Osteoblast (primary cell): ENCODE results near the gene CNFN. TPM values are rescaled to one million over a fixed set of nuclear protein-coding genes. Genes with fewer than 3 reads are reported as not detected.

Experiments used
- DNase-seq: peaks from one replicate; pipeline ENCODE4 v3.0.0; 2011; ENCODE audit warnings: low spot score, mixed read lengths; ENCODE audit not compliant: insufficient read length; ENCODE audit errors: missing footprints
- H2AFZ ChIP-seq: 2 replicates; pipeline ENCODE4 v1.6.0; 2011; ENCODE audit warnings: mild to moderate bottlenecking, low read length
- H3K27ac ChIP-seq: 2 replicates; pipeline ENCODE4 v1.5.1; 2011; ENCODE audit warnings: mild to moderate bottlenecking, low read depth, low read length, moderate library complexity
- H3K27me3 ChIP-seq: 2 replicates; pipeline ENCODE4 v1.6.0; 2012; ENCODE audit warnings: mild to moderate bottlenecking, control low read depth, inconsistent platforms, low read length, moderate library complexity; ENCODE audit not compliant: insufficient read depth
- H3K36me3 ChIP-seq: 2 replicates; pipeline ENCODE4 v1.5.1; 2011; ENCODE audit warnings: mild to moderate bottlenecking, low read length, control low read depth, moderate library complexity; ENCODE audit not compliant: insufficient read depth
- H3K4me1 ChIP-seq: 2 replicates; pipeline ENCODE4 v1.5.1; 2011; ENCODE audit warnings: mild to moderate bottlenecking, low read length, control low read depth, moderate library complexity; ENCODE audit not compliant: insufficient read depth
- H3K4me2 ChIP-seq: 2 replicates; pipeline ENCODE4 v1.6.0; 2011; ENCODE audit warnings: mild to moderate bottlenecking, low read length; ENCODE audit not compliant: insufficient read depth
- H3K4me3 ChIP-seq: fragments of 200-600 bp; sonication (generic); 3 replicates; pipeline ENCODE4 v1.5.1; 2012; ENCODE audit warnings: mild to moderate bottlenecking, low read length, inconsistent platforms; ENCODE audit not compliant: insufficient read depth
- H3K79me2 ChIP-seq: 2 replicates; pipeline ENCODE4 v1.6.0; 2012; ENCODE audit warnings: mild to moderate bottlenecking, low read length, control low read depth, inconsistent platforms; ENCODE audit not compliant: insufficient read depth
- H3K9me3 ChIP-seq: 2 replicates; pipeline ENCODE4 v1.5.1; 2011; ENCODE audit warnings: low read depth, low read length, control low read depth
- H4K20me1 ChIP-seq: 2 replicates; pipeline ENCODE4 v1.6.0; 2012; ENCODE audit warnings: mild to moderate bottlenecking, low read length, control low read depth; ENCODE audit not compliant: insufficient read depth
- CTCF ChIP-seq: IDR thresholded peaks from 2 replicates; pipeline ENCODE4 v1.5.1; 2011; ENCODE audit warnings: mild to moderate bottlenecking, low read depth, low read length, moderate library complexity; ENCODE audit errors: extremely low read depth
- total RNA-seq: library from RNA; depleted of rRNA; stranded (reverse); fragments of >200 nt; gene quantifications from 2 replicates; pipeline ENCODE4 v1.2.3, GENCODE V29; 2012

CNFN gene
- total RNA-seq, 1 donor, result not detected

DNA sequence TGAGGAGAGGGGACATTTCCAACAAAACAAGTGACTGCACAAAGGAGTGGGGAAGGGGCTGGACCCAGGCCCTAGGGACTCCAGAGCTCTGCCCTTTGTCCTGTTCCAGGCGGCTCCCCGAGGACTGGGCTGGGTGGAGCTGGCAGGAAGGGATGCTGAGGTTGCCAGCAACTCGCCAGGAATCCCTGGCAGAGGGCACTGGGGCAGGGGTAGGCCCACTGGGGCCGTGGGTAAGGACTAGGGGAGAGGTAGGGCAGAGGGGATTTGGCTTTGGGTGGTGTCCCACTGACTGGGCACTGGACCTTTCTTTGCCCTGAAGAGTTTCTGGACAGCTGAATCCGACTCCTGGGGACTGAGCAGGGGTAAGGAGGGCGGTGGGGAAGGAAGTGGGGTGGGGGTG is 29.2 kb upstream of the CNFN start:
- TF ChIP-seq CTCF, result no peak
- Histone ChIP-seq H2AFZ (no peak overlapping the region), H4K20me1 (peaks cover 13% of the 10 kb centered on the region), H3K4me2 (no peak overlapping the region), H3K4me1 (peaks cover 20% of the 10 kb centered on the region), H3K27me3 (no peaks in the 10 kb centered on the region), H3K79me2 (no peaks in the 10 kb centered on the region), H3K36me3 (no peaks in the 10 kb centered on the region), H3K4me3 (no peak overlapping the region), H3K9me3 (no peaks in the 10 kb centered on the region), H3K27ac (no peak overlapping the region)
- peak; percentile 27 for DNase-seq

DNA sequence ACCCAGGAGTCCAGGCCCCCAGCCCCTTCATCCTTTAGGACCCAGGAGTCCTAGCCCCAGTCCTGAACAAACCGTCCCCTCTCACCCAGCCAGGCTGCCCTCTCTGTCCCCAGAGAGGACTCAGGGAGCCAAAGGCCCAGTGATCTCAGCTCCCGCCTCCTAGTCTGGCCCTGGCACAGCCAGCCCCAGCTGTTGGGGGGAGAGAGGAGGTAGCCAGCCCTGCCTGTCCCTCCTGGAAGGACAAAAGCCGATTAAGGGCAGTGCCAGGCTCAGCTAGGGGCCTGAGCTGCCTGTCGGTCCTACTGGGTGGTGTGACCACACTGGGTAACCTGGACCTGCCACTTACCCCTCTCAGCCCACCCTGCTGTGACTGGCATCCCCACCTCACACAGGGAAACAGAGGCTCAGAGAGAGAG is 22.6 kb upstream of the CNFN start:
- no peak for TF ChIP-seq CTCF
- Histone ChIP-seq H4K20me1 (peaks cover 7% of the 10 kb centered on the region), H3K4me2 (no peak overlapping the region), H3K27me3 (no peaks in the 10 kb centered on the region), H3K79me2 (no peaks in the 10 kb centered on the region), H2AFZ (no peak overlapping the region), H3K4me1 (no peaks in the 10 kb centered on the region), H3K9me3 (no peaks in the 10 kb centered on the region), H3K36me3 (no peaks in the 10 kb centered on the region), H3K4me3 (no peak overlapping the region), H3K27ac (no peak overlapping the region)
- no peak for DNase-seq

DNA sequence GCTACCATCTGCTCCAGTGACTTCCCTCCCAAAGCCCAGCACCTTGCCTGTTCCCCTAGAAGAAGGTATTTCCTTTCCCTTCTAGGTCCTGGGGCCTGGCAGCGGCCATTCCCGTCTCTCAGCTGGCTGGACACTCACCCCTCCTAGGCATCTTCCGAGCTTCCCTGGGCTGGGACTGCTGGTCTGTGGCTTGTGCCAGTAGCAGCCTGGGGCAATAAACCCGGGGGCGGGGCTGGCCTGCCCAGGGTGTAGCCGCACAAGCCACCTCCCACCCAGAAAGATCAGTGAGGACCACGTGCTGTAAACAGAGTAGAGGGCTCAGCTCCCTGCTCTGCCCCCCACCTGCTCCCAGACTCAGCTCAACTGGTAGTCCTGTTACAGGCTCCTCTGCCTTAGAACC is 22.1 kb upstream of the CNFN start:
- no peak for TF ChIP-seq CTCF
- Histone ChIP-seq H3K4me2 (no peak overlapping the region), H3K27me3 (no peaks in the 10 kb centered on the region), H2AFZ (no peak overlapping the region), H3K4me1 (no peaks in the 10 kb centered on the region), H4K20me1 (peaks cover 9% of the 10 kb centered on the region), H3K27ac (no peak overlapping the region), H3K36me3 (no peaks in the 10 kb centered on the region), H3K4me3 (no peak overlapping the region), H3K79me2 (no peaks in the 10 kb centered on the region), H3K9me3 (no peaks in the 10 kb centered on the region)
- peak; percentile 81 for DNase-seq

GRCh38 chr19:42411581-42412178 is 21.6 kb upstream of the CNFN start:
- no peaks in the 10 kb centered on the region for H3K36me3 ChIP-seq
- no peak overlapping the region for H3K4me3 ChIP-seq
- H2AFZ ChIP-seq, result no peak overlapping the region
- H4K20me1 ChIP-seq, result peaks cover 9% of the 10 kb centered on the region
- TF ChIP-seq CTCF, result no peak
- no peaks in the 10 kb centered on the region for H3K4me1 ChIP-seq
- no peaks in the 10 kb centered on the region for H3K9me3 ChIP-seq
- no peaks in the 10 kb centered on the region for H3K27me3 ChIP-seq
- H3K79me2 ChIP-seq, result no peaks in the 10 kb centered on the region
- no peak overlapping the region for H3K27ac ChIP-seq
- peak; percentile 65 for DNase-seq
- no peak overlapping the region for H3K4me2 ChIP-seq
